ENCODE results near the gene ZNF407. TPM values are rescaled to one million over a fixed set of nuclear protein-coding genes. Genes with fewer than 3 reads are reported as not detected.
A peak's percentile ranks its signal among the peaks of the same experiment; 100 is the strongest.

The ZNF407 gene
- total RNA-seq, 6 experiments from 2014 or later: 4.3 to 8.0 (median 5.7) TPM

GRCh38 chr18:74797577-74798151 is 200.0 kb downstream of the ZNF407 start:
- intact Hi-C loops (cut with DNase I): no loop called here
- no peaks in the 10 kb centered on the region for H3K36me3 ChIP-seq
- H3K4me1 ChIP-seq: peaks cover 0 to 10% (median 3%) of the 10 kb centered on the region in 4 donors
- no peak for TF ChIP-seq POLR2A (IDR thresholded peaks at IDR 0.05)
- TF ChIP-seq CTCF (IDR thresholded peaks at IDR 0.05): no peak
- no peak for DNase-seq
- peak in 1 of 4 donors; percentile 50 for ATAC-seq
- WGBS (ENCODE audit: insufficient coverage, low coverage, low lambda C conversion rate, missing lambda C conversion rate): 52% methylated on average over 6 of the region's 6 CpGs
- peak overlapping the region in 2 of 3 donors; percentile 31 to 56 for H3K27ac ChIP-seq
- H3K4me3 ChIP-seq: peak overlapping the region in 2 of 3 donors; percentile 11 to 23
- H3K9me3 ChIP-seq: no peaks in the 10 kb centered on the region
- no peaks in the 10 kb centered on the region for H3K27me3 ChIP-seq

GRCh38 chr18:74799542-74799941 is 201.9 kb downstream of the ZNF407 start:
- H3K36me3 ChIP-seq: no peaks in the 10 kb centered on the region
- DNase-seq: no peak
- H3K9me3 ChIP-seq: no peaks in the 10 kb centered on the region
- no peak overlapping the region for H3K4me3 ChIP-seq
- intact Hi-C loops (cut with DNase I): no loop called here
- no peaks in the 10 kb centered on the region for H3K27me3 ChIP-seq
- no peak for ATAC-seq
- peaks cover 0 to 21% (median 5%) of the 10 kb centered on the region in 4 donors for H3K4me1 ChIP-seq
- 80% methylated on average over 2 of the region's 2 CpGs for WGBS (ENCODE audit: insufficient coverage, low coverage, low lambda C conversion rate, missing lambda C conversion rate)
- no peak overlapping the region for H3K27ac ChIP-seq
- TF ChIP-seq POLR2A (IDR thresholded peaks at IDR 0.05): no peak
- no peak for TF ChIP-seq CTCF (IDR thresholded peaks at IDR 0.05)

GRCh38 chr18:74800098-74800497 is 202.4 kb downstream of the ZNF407 start:
- intact Hi-C loops (cut with DNase I): no loop called here
- Histone ChIP-seq H3K4me1 (peaks cover 0 to 22% (median 5%) of the 10 kb centered on the region in 4 donors), H3K36me3 (no peaks in the 10 kb centered on the region), H3K4me3 (no peak overlapping the region), H3K9me3 (no peaks in the 10 kb centered on the region), H3K27me3 (no peaks in the 10 kb centered on the region), H3K27ac (no peak overlapping the region)
- no peak for ATAC-seq
- DNase-seq: no peak
- TF ChIP-seq POLR2A (IDR thresholded peaks at IDR 0.05) (no peak), CTCF (IDR thresholded peaks at IDR 0.05) (no peak)

- intact Hi-C loops (cut with DNase I): no loop called here
- Histone ChIP-seq H3K27me3 (no peaks in the 10 kb centered on the region), H3K27ac (peak overlapping the region; percentile 49 to 78 (median 76)), H3K36me3 (no peaks in the 10 kb centered on the region), H3K4me1 (peaks cover 0 to 17% (median 2%) of the 10 kb centered on the region in 4 donors), H3K4me3 (peak overlapping the region in 2 of 3 donors; percentile 26 to 36), H3K9me3 (no peaks in the 10 kb centered on the region)
- DNase-seq (no peak), ATAC-seq (peak; percentile 24 to 60 (median 50))
- 71% methylated on average over 3 of the region's 4 CpGs for WGBS (ENCODE audit: insufficient coverage, low coverage, low lambda C conversion rate, missing lambda C conversion rate)
- TF ChIP-seq CTCF (IDR thresholded peaks at IDR 0.05): no peak
- TF ChIP-seq POLR2A (IDR thresholded peaks at IDR 0.05): no peak
These were observed 205.4 kb downstream of the ZNF407 start for GRCh38 chr18:74803117-74803516.
